Measurements from ENCODE around the gene NCK2. TPM values are rescaled to one million over a fixed set of nuclear protein-coding genes. Genes with fewer than 3 reads are reported as not detected.

NCK2 gene
- total RNA-seq, 1 donor from 2014 or later: 38.4 TPM

DNA sequence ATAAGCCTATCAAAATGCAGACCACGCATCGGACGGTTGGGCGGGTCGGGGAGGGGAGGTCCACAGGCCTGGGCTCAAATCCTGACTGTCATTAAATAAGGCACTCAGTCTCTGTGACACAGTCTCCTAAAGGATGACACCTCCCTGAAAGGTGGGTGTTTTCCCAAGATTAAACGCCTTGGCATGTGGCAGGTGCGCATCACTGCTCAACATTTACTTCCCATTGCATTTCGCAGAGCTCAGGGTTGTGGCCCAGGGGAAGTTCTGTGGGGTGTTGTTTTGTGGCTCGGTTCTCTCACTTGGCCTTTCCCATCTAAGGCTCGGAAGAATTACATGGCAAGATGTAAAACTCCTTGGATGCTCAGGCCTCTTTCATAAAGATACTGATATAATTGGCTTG, 107.4 kb downstream of the NCK2 start:
- DNase-seq: no peak

DNA sequence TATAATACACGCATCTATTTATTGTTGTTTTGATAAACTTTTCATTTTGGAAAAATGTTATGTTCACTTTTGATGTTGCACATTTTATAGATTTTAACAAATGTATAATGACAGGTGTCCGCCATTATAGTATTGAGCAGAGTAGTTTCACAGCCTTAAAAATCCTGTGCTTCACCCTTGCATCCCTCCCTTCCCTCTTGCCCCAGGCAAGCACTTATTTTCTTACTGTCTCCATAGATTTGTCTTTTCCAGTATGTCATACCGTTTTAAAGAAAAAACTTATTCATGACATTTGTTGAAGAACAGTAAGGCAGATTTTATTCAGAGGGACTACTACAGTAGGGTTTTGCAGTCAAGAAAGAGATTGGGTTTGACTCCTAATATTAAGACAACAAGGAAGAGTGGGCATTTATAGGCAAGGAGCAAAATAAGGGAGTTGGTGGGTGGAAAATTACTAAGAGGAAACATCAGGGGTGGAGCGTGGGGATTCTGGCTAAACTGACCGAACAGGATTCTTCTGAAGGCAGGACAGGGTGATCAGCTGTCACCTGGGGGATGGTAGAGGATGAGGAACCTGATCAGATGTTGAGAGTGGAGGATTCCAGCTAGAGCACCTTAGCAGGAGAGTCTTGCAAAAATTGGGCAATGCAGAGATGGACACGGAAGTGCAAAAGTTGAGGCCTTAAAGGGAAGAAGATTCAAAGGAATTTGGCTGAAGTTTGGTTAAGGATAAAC, 108.8 kb downstream of the NCK2 start:
- DNase-seq: no peak

DNA sequence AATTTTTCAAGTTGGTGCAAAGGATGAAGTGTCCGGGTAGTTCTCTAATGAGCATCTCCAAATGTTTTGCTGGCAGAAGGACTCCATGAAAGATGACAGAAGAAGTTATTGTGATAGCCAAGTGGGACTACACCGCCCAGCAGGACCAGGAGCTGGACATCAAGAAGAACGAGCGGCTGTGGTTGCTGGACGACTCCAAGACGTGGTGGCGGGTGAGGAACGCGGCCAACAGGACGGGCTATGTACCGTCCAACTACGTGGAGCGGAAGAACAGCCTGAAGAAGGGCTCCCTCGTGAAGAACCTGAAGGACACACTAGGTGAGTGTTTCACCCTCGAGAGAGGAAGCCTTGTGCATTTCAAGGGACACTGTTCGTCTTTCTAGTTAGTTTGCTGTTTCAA, 110.3 kb downstream of the NCK2 start:
- DNase-seq: no peak

DNA sequence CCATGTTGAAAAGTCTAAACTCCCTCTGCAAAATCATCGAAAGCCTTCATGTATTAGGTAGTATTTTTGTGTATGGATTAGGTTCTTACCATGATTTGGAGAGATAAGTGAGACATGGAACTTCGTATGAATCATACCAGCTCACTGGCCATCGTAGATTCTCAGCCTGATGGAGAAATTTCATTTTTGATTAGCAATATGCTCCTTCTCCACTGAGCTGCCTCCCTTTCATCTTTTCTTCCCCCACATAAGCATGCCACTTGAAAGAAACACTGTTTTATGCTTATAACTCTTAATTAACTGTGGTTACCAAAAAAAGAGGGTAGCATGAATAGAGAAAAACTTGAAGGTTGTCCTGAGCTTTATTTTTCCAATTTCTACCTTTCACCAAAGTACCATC, 111.9 kb downstream of the NCK2 start:
- DNase-seq: no peak

DNA sequence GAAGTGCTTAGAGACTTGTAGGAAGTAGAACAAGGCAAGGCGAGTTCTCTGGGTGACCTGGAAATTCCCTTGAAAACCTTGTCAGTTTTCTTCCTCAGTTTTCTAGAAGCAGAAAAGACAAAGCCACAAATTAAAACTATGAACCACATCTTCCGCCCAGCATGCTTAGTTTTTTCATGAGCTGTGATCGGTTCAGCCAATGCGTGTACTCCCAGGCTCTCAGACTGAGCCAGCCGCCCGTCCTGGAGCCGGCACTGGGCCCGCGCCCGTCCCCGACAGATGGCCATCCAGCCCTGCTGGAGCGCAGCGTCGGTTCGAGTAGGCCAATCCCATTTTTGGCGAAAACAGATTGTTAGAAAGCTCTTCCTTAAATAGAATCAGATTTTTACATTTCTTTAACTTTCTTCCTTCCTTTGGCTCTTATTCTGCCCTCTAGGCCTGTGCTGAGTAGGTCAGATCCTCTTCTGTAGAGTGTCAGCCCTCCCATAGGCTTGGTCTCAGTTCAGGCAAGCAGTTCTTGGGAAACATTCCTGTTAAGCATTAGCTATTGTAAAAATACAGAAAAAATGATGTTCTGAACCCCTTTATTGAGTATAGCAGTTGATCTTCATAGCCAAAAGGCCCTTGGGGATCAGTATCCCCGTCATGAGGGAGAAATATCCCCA, 112.5 kb downstream of the NCK2 start:
- no peak for DNase-seq

DNA sequence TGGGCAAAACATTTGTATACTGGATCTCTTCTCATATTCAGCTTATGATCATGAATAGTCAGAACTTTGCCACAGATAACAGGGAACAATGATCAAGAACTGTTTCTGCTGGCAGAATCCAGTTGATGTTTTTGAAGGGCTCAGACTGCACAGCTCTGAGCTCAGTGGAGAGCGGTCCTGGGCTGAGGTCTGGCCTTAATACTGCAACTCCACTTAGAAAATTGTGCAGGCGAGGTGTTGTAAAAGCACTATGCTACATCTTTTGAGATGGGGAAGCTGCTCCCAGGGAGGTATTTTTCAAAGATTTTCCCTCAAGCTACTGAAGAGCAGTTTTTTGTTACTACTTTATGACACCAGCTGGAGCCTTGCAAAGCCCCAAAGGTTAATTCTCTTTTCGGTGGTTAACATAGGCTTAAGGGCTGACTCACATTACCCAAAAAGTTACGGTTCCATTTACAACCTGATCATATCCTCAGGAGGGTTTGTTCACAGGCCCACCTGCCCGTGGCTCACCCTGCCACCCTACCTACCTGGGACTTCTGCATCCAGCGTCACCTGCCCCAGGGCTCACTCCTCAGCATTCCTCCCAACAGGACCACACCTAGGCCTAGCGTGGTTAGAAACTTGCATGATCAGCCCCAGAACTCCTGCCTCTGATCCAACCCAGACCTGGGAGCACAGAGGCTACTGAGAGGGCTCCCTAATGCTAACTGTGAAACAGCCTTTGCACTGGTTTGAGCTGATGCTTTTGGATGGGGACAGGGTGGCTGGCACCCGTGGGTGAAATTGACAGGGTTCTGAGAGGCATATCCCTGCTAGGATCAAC, 114.4 kb downstream of the NCK2 start:
- no peak for DNase-seq

DNA sequence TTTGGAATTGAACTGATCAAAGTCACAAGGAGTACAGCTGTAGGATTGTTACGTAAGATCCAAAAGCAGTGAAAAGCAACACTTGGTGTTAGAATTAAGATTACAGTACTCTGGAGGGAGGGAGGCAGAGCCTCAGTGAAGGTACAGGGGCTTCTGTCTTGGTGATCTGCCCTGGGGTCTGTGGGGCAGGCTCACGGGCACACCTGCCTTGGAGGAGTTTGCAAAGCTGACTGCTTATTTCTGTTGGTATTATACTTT, 114.9 kb downstream of the NCK2 start:
- DNase-seq: no peak

DNA sequence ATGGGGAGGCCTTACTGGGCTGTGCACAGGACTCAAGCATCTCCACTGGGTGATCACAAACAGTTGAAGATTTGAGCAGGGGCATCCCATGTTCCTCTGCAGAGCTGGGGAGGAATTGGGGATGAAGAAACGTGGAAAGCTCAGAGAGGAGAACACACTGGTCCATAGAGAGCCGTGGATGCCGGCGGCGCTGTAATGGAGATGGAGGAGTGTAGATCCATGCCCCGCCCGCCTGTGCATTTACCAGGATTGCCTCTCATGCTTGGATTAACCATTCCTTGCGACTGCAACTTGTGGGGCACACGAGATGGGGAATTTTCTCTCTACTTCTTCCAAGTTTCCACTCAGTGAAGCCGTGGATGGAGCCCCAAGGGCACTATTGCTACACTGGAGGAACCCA, 115.9 kb downstream of the NCK2 start:
- no peak for DNase-seq

DNA sequence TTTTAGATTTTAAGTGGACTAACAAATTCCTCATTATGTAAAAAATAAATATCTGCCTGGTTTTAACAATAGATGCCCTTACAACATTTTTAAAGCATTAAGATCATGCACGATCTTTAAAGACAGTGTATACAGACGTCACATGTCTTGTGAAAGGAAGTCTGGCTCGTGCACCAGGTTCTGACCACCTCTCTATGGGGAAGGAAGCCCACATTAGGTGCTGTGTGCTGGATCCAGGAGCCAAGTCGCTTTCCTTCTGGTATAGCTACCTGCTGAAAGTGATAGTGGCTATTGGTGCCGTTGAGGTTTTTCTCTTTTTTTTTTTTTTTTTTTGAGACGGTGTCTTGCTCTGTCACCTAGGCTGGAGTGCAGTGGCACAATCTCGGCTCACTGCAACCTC, 116.5 kb downstream of the NCK2 start:
- no peak for DNase-seq

DNA sequence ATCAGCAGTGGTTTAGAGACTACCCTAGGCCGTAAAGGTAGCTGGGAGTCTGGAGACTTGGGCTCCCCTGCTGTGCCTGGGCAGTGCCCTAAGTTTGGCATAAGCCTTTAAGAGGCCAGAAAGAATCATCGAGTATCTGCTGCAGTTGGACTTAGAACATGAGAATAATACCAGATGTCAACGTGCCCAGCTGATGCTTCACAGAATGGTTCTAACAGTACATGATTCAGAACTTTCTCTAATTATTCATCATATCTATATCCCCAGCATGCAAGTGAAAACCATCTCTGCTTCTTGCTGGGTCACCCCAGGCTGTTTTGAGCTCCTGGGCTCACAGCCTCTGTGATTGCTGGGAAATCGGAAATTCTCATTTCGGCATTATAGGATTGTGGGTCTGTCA, 118.1 kb downstream of the NCK2 start:
- no peak for DNase-seq

DNA sequence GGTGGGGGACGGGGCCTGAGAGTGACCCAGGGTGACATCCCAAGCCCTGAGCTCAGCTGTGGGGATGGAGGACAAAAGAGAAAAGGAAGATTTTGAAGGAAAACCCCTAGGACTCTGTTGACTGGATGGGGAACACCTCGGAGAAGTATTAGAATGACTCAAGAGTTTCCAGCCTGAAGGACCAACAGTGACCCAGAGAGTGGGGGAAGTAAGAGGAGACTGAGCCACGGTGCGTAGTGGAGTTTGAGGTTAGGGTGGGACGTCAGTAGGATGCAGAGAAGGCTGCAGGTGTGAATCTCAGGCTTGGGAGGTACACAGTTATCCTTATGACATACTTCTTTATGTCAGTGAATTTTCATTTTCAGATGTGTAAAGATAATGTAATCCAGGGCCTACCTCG, 119.5 kb downstream of the NCK2 start:
- DNase-seq: no peak

DNA sequence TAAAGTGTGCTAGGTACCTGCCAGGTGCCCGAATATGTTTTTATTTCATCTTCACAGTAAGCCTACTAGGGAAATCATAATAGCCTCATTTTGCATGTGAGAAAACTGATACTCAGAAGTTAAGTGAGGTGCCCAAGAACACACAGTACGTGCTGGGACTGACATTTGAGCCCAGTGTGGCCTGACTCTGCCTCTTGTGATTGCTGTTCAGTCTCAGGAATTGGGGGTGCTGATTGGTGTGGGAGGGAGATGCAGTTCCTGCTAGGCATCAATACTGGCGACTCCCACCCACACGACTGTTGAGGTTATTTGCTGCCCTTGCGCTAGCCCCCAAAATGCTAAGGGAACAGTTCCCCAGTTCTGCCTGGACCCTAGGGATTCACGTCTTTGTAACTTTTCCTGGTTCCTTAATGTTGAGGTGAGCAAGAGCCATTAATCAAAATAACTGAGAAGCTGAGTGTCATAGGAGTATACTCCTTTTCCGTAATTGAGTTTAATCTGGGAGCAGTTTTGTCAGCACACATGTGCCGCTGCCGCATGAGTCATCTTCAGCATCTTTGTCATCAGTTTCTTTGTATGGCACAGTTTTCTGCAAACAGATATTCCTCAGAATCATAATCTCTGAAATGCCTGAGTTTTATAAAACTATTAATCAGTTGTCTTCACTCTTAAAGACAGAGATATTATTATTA, 120.7 kb downstream of the NCK2 start:
- no peak for DNase-seq

DNA sequence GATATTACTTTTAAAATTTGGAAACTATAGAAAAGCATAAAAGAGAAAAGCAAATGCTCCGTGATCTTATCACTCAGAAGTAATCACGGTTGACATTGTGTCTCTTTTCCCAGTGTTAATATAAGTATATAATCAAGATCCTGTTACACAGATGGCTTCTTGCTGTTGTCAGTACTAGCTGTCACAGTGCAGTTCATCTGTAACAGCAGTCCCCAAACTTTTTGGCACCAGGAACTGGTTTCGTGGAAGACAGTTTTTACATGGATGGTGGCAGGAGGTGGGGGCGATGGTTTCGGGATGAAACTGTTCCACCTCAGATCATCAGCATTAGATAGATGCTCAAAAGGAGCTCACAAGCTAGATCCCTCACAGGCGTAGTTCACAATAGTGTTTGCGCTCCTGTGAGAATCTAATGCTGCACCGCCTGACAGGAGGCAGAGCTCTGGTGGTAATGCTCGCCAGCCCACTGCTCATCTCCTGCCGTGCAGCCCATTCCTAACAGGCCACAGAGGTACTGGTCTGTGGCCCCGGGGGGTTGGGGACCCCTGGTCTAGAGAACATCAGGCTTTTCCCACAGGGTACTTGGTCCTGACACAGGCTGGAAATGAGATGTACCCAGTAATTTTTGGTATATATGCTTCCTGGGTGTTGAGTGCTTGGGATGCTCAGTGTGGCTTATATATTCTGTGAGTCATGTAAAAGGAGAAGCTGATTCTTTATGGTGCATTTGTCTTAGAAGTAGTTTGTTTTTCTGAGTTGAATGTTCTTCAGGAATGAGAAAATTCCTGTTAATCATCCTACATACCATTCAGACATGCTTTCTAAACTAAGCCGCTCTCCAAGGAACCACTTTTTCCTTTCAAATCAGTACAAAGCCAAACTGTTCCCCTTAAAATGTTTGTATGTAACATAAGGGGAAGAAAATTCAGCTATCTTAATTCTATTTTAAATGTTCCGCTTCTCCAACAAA, 121.8 kb downstream of the NCK2 start:
- DNase-seq: no peak

DNA sequence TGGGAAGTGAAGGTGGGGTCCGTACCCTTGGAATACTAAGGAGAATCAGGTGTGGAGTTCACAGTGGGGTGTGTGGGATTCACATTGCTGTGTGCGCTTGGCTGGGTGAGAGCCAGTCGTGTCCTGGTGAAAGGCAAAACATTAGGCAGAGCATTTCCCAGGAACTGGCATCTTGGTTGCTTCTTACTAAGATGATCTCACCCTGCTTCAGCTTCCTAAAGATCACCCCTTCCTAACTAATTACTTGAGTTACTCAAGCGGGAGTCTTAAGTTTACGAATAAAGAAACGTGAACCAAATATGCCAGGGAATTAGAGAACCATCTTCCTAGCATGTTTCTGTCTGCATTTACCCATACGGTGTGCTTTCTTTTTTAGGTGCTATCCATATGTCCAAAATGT, 122.9 kb downstream of the NCK2 start:
- DNase-seq: no peak

DNA sequence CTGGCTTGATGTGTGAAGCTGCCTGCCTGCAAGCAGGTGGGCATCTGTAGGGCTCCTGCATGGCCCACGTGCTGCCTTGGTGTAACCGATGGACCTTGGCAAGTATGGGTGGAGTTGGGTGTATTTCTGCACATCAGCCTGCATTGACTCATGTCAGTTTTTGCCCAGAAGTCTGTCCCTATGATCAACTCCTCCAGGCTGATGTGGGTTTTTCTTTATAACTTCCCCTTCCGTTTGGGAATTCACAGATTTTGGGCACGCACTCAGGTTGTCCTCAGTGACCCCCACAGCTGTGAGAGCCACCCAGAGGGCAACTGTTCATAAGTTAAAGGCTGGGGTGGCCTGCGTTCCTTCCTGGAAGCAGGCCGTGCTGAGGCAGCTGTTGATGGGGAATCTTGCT, 123.3 kb downstream of the NCK2 start:
- no peak for DNase-seq

DNA sequence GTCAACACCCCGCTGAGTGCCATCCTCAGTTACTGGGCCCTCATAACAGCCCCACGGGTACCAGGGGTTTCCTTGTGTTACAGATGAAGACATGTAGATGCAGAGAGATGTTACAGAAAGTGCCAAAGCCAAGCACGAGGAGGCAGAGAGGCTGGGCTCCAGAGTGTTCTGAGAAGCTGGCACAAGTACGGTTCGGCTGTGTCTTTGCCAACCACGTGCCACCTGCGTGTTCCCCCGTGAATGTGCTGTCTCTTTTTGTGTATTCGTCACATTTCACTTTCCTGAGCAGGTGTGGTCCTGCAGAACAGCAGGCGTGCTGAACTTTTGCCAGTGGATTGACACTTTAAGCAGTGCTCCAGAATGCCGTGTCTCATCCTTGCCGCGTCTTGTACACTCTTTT, 124.6 kb downstream of the NCK2 start:
- DNase-seq: no peak

DNA sequence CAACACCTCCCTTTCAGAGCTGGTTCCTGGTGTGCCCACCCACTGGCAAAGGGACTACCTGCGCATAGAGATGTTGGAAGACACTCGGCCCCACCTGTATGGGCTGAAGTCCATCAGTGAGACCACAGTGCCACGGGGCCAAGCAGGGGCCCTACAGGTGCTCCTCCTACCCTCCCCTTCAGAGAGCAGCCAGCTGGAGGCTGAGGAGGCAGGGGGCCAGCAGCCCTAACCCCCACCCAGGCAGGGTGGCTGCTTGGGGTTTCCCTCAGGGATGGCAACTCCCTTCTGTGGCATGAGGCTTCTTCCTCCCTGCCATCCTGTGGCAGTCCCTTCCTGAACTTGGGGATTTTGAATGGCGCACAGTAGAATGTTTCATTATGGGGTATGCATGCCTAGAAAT, 125.3 kb downstream of the NCK2 start:
- DNase-seq: no peak

DNA sequence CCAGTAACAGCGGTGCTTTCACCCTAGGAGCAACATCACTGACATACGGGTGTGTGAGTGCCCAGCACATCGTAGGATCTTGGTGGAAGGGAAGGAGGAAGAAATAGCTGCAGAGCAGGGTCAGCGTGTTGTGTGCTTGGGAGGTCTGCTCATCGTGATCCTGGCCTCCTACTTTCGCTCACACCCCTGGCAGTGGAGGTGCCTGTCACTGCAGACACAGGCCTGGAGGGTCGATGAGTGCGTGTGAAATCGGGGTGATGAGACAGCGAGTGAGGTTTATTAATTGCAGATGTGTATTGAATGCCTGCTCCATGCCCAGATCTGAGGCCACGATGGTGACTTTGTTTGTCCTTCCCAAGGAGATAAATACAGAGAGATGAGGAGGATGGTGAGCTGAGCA, 126.1 kb downstream of the NCK2 start:
- DNase-seq: no peak

DNA sequence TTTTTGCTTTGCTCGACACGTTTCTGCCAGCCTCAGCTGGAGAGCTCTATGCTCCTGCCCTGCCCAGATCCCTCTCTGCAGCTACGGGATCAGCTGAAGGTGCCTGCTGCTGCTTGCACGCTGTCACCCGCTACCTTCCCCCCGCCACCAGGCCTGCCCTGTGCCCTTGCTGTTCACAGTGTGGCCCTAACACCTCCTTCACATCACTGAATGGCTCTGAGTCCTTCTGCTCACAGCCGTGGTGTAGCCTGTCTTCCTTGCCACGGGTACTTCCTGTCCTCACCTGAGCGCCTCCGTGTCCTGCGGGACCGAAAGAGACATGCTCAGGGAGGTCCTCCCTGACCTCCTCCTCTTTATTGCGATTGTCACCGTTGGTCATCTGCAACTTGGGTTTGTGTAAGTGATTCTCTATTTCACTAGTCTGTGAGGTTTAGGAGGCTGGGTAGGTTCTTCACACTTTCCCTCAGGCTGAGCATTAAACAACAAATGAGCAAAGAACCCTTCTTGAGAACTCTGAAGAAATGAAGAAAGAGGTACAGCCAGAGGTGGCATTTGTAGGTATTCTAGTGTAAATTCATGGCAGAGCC, 127.5 kb downstream of the NCK2 start:
- no peak for DNase-seq

DNA sequence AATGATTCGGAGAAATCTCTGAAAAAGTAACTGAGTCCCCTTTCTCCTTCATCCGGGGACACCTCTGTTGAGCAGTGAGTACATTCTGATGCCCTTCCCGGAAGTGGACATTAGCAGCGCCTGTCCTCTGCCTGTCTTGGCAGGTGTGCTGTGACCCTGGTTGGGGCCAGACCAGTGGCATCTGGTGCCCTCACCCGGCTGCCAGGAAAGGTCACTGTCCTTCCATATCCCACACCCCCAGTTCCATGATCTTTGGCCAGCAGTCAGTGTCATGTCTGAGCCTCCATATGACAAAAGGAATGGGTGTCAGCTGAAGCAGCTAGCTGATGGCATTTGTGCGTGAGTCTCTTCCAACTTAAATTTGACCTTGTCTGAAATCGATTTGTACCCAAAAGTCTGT, 128.1 kb downstream of the NCK2 start:
- no peak for DNase-seq

DNA sequence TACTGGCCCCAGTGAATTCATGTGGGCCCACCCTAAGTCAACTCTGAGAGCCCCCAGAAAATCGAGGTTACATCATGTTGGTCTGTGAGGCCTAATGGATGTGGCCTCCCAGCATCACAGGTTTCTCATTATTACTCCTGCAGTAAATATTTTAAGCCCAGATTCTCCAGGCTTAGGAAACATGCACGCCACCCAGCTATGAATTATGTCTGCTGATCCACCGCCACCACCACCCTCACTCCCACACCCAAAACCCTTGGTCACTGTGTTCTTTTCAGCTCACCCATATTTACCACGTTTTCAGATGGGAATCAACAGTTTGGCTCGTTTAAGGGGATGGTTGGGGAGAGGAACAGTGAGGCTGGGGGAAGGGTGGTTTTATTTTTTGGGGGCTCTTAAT, 128.6 kb downstream of the NCK2 start:
- no peak for DNase-seq

DNA sequence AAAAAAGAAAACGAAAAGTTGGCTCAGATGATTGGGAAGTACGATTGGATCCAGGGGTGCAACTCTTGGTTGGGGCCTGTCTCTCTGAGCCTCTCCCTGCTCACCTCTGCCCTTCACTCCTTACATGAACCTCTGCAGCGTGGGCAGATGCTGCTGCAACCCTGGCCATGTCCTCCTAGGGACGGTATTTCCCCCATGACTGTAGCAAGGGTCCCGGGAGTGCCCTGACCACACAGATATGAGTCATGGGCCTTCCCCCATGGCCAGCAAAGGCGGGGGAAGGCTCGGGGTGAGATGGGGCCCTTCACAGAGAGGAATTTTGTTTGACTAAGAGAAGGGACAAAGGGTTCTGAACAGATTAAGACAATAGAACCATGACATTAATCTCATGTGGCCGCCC, 129.0 kb downstream of the NCK2 start:
- no peak for DNase-seq
